Fibroblast of skin of scalp (primary cell): ENCODE measurements around the gene SEMA3C.
A peak's percentile ranks its signal among the peaks of the same experiment; 100 is the strongest.

ENCODE experiments used
- DNase-seq: peaks from one replicate; pipeline ENCODE4 v3.0.0-alpha.2; 2013

The SEMA3C gene

GRCh38 chr7:80823057-80823456, 95.8 kb downstream of the SEMA3C start:
- DNase-seq: no peak

- peak; percentile 12 for DNase-seq
Measured at GRCh38 chr7:80821771-80822319, 97.0 kb downstream of the SEMA3C start.

GRCh38 chr7:80819503-80819902, 99.3 kb downstream of the SEMA3C start:
- DNase-seq: no peak

- DNase-seq: no peak
Measured at GRCh38 chr7:80818181-80818580, 100.7 kb downstream of the SEMA3C start.

- no peak for DNase-seq
Measured at GRCh38 chr7:80816806-80817205, 102.0 kb downstream of the SEMA3C start.

- DNase-seq: no peak
Measured at GRCh38 chr7:80815733-80816132, 103.1 kb downstream of the SEMA3C start.

GRCh38 chr7:80809545-80809944, 109.3 kb downstream of the SEMA3C start:
- no peak for DNase-seq

GRCh38 chr7:80807166-80807900, 111.5 kb downstream of the SEMA3C start:
- peak; percentile 13 for DNase-seq

GRCh38 chr7:80806663-80807062, 112.2 kb downstream of the SEMA3C start:
- DNase-seq: no peak

GRCh38 chr7:80804589-80804988, 114.3 kb downstream of the SEMA3C start:
- no peak for DNase-seq

GRCh38 chr7:80802527-80802926, 116.3 kb downstream of the SEMA3C start:
- DNase-seq: no peak

- peak; percentile 31 for DNase-seq
Measured at GRCh38 chr7:80794631-80795573, 123.9 kb downstream of the SEMA3C start.

- no peak for DNase-seq
Measured at GRCh38 chr7:80791509-80791929, 127.3 kb downstream of the SEMA3C start.

- DNase-seq: no peak
Measured at GRCh38 chr7:80790877-80791276, 128.0 kb downstream of the SEMA3C start.

- DNase-seq: no peak
Measured at GRCh38 chr7:80787721-80788120, 131.1 kb downstream of the SEMA3C start.

GRCh38 chr7:80785961-80786536, 132.8 kb downstream of the SEMA3C start:
- DNase-seq: peak; percentile 95

- DNase-seq: peak; percentile 19
Measured at GRCh38 chr7:80785276-80785675, 133.6 kb downstream of the SEMA3C start.

GRCh38 chr7:80783678-80784327, 135.0 kb downstream of the SEMA3C start:
- DNase-seq: peak; percentile 73

- no peak for DNase-seq
Measured at GRCh38 chr7:80783186-80783677, 135.6 kb downstream of the SEMA3C start.

GRCh38 chr7:80781561-80781979, 137.3 kb downstream of the SEMA3C start:
- DNase-seq: peak; percentile 87

- DNase-seq: no peak
Measured at GRCh38 chr7:80781146-80781545, 137.7 kb downstream of the SEMA3C start.

- no peak for DNase-seq
Measured at GRCh38 chr7:80779456-80779855, 139.4 kb downstream of the SEMA3C start.
